Type B pancreatic cell (in vitro differentiated cells): ENCODE results near the gene LRP2. TPM values are rescaled to one million over a fixed set of nuclear protein-coding genes. Genes with fewer than 3 reads are reported as not detected.

Experiments
- DNase-seq: peaks from one replicate; pipeline ENCODE4 v3.0.0; 2021; ENCODE audit warnings: mixed read lengths; ENCODE audit not compliant: unreplicated experiment; ENCODE audit errors: extremely low spot score
- H3K27ac Mint-ChIP-seq: 2 replicates; pipeline ENCODE4 v1.8.0; 2021; ENCODE audit warnings: mild to moderate bottlenecking, mixed read lengths
- H3K27me3 Mint-ChIP-seq: 2 replicates; pipeline ENCODE4 v1.8.0; 2021; ENCODE audit warnings: mixed read lengths
- H3K36me3 Mint-ChIP-seq: 2 replicates; pipeline ENCODE4 v1.8.0; 2021; ENCODE audit warnings: mixed read lengths
- H3K4me1 Mint-ChIP-seq: one replicate; pipeline ENCODE4 v1.8.0; 2021; ENCODE audit warnings: mixed read lengths; ENCODE audit not compliant: unreplicated experiment
- H3K4me3 Mint-ChIP-seq: 2 replicates; pipeline ENCODE4 v1.8.0; 2021; ENCODE audit warnings: mild to moderate bottlenecking, mixed read lengths
- H3K9me3 Mint-ChIP-seq: 2 replicates; pipeline ENCODE4 v1.8.0; 2021; ENCODE audit warnings: mixed read lengths
- CTCF ChIP-seq: fragments of 200-600 bp; sonication (generic); conservative IDR thresholded peaks from 2 replicates; pipeline ENCODE4 v1.5.0; 2021; ENCODE audit warnings: antibody characterized with exemption, mild to moderate bottlenecking
- total RNA-seq: library from RNA; stranded (reverse); gene quantifications from 2 replicates; pipeline ENCODE4 v1.2.1, GENCODE V29; 2021; ENCODE audit warnings: low replicate concordance

The LRP2 gene
- total RNA-seq, 1 donor from 2014 or later = 22.7 TPM

DNA sequence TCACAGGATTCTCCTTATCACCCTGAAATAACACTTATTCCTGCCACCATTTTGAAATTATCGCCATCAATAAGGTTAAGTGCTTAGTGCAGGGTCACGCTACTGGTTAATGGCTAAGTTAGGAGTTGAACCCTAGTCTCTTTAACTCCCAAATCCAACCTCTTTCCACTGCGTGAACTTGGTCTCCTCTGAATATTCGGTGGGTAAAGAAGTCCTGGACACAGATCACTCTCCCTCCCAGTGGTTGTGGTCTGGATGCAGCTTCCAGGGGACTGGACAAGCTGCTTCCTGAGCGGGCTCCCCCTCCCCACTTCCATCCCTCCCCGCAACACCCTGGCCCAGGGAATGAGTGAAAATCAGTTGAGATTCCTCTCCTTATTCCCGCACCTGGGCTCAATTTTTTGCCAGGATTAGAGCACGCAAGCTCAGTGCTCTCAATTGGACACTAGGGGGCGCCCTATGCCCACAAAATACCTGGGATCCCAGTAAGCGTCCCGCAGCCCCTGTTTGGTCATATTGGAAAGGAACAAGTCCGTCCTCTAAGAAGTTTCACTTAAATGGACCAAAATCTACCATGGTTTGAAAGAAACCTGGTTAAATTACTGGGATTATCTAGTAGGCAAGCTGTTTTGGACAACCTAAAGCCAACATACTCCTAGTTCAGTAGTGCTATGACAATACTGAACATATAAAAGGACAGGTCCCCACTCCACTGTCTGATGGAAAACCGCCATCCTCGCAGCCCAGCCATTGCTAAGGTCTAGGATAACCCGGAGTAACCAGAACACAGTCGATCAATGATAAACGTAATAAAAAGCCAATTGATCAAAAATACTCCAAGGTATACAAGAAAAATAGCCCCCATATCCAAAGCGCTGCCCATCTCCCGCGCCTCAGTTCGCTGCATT lies 252.6 kb downstream of the LRP2 start:
- H3K4me3 Mint-ChIP-seq = no peak overlapping the region
- peaks cover 33% of the 10 kb centered on the region for H3K27me3 Mint-ChIP-seq
- TF ChIP-seq CTCF = peak; percentile 96
- H3K9me3 Mint-ChIP-seq = no peaks in the 10 kb centered on the region
- H3K4me1 Mint-ChIP-seq = peaks cover 5% of the 10 kb centered on the region
- H3K27ac Mint-ChIP-seq = no peak overlapping the region
- H3K36me3 Mint-ChIP-seq = no peaks in the 10 kb centered on the region
- peak; percentile 83 for DNase-seq

DNA sequence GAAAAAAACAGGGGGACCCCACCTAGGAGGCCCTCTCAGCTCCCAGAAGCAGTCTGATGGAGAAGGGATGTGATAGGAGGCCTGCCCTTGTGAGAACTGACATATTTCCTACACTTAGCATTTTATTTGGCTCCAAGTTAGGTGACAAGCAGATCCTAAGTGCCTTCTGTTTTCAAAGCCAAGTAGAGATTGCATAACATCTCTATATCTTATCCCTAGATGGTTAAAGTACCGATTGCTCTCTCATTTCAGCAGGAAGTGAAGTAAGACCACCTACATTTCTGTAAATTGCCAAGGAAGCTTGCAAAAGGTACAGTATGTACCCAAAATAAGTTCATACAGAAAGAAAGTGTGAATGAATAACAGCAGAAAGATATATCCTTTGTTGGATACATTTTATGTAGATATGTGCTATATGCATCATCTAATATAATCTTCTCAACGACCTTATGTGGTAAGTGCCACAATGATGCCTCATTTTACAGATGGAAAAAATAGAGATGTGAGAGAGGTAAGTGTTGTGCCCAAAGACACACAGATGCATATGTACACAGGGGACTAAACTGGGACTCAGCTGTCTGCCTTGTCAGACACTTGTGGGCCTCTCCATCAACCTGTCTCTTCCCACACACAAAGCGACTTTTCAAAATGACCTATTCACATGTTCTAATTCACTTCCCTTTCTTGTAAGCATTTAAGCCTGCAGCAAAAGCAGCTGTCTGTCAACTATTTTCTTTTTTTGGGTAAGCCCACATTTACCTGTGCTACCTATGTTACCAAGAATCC lies 254.0 kb downstream of the LRP2 start:
- Mint-ChIP-seq H3K27me3 (peaks cover 35% of the 10 kb centered on the region), H3K27ac (no peak overlapping the region), H3K4me1 (peaks cover 5% of the 10 kb centered on the region), H3K4me3 (no peak overlapping the region), H3K36me3 (no peaks in the 10 kb centered on the region), H3K9me3 (no peaks in the 10 kb centered on the region)
- TF ChIP-seq CTCF = no peak
- no peak for DNase-seq

- Mint-ChIP-seq H3K36me3 (no peaks in the 10 kb centered on the region), H3K9me3 (no peaks in the 10 kb centered on the region), H3K4me1 (peaks cover 5% of the 10 kb centered on the region), H3K4me3 (no peak overlapping the region), H3K27me3 (peaks cover 38% of the 10 kb centered on the region), H3K27ac (no peak overlapping the region)
- TF ChIP-seq CTCF = no peak
- DNase-seq = no peak
Measured at GRCh38 chr2:169107645-169108044, 254.7 kb downstream of the LRP2 start.

- no peak for DNase-seq
Measured at GRCh38 chr2:169106563-169107545, 255.5 kb downstream of the LRP2 start.

More at GRCh38 chr2:169106563-169107545, 255.5 kb downstream of the LRP2 start:
- Mint-ChIP-seq H3K36me3 (no peaks in the 10 kb centered on the region), H3K27ac (no peak overlapping the region), H3K4me3 (no peak overlapping the region), H3K27me3 (peaks cover 40% of the 10 kb centered on the region), H3K9me3 (no peaks in the 10 kb centered on the region), H3K4me1 (peaks cover 5% of the 10 kb centered on the region)
- no peak for TF ChIP-seq CTCF
